Neuronal stem cell (in vitro differentiated cells): Measurements from ENCODE around the gene THUMPD3.

ENCODE experiments used
- DNase-seq: peaks from one replicate; pipeline ENCODE4 v3.0.0-alpha.2; 2013; ENCODE audit warnings: low spot score
- H2AFZ ChIP-seq: one replicate; pipeline ENCODE4 v1.6.1; 2013; ENCODE audit warnings: mild to moderate bottlenecking, low read length, inconsistent platforms
- H2AK5ac ChIP-seq: 2 replicates; pipeline ENCODE4 v1.6.1; 2013; ENCODE audit warnings: low read depth, mild to moderate bottlenecking, inconsistent platforms, low read length, moderate library complexity, mixed read lengths
- H2BK120ac ChIP-seq: 2 replicates; pipeline ENCODE4 v1.6.1; 2013; ENCODE audit warnings: low read depth, mild to moderate bottlenecking, inconsistent platforms, low read length, moderate library complexity, mixed read lengths
- H2BK12ac ChIP-seq: one replicate; pipeline ENCODE4 v1.6.1; 2013; ENCODE audit warnings: low read length, inconsistent platforms
- H2BK15ac ChIP-seq: 2 replicates; pipeline ENCODE4 v1.6.1; 2013; ENCODE audit warnings: mild to moderate bottlenecking, low read length, inconsistent platforms, mixed read lengths
- H2BK5ac ChIP-seq: one replicate; pipeline ENCODE4 v1.6.1; 2013; ENCODE audit warnings: inconsistent platforms, mild to moderate bottlenecking, low read length, moderate library complexity
- H3K14ac ChIP-seq: one replicate; pipeline ENCODE4 v1.6.1; 2013; ENCODE audit warnings: low read length, inconsistent platforms
- H3K18ac ChIP-seq: 2 replicates; pipeline ENCODE4 v1.6.1; 2013; ENCODE audit warnings: low read length, inconsistent platforms
- H3K23ac ChIP-seq: 2 replicates; pipeline ENCODE4 v1.6.1; 2013; ENCODE audit warnings: low read depth, mild to moderate bottlenecking, mixed read lengths, low read length, inconsistent platforms; ENCODE audit not compliant: poor library complexity
- H3K27ac ChIP-seq: replicated peaks from 3 replicates; pipeline ENCODE4 v1.5.1; 2013; ENCODE audit warnings: low read length, inconsistent platforms
- H3K27me3 ChIP-seq, 3 experiments: 2 replicates each; pipeline ENCODE4 v1.6.1; 2013; ENCODE audit warnings: low read length in 3 of 3, mild to moderate bottlenecking in 2 of 3, inconsistent platforms in 1 of 3, low read depth in 1 of 3, mixed read lengths in 1 of 3, moderate library complexity in 1 of 3; ENCODE audit not compliant: control insufficient read depth in 3 of 3, insufficient read depth in 3 of 3
- H3K36me3 ChIP-seq, 2 donors: replicated peaks in 1 of 2; 2 replicates each; pipeline ENCODE4 v1.6.1; 2013; ENCODE audit warnings: low read length in 2 of 2; ENCODE audit not compliant: control insufficient read depth in 2 of 2, insufficient read depth in 2 of 2
- H3K4ac ChIP-seq: 2 replicates; pipeline ENCODE4 v1.6.1; 2013; ENCODE audit warnings: inconsistent platforms, mild to moderate bottlenecking, low read length, moderate library complexity
- H3K4me1 ChIP-seq, 2 donors: 1 replicate in 1 of 2; 2 replicates in 1 of 2; pipeline ENCODE4 v1.6.1; 2013; ENCODE audit warnings: low read length in 2 of 2, low read depth in 1 of 2; ENCODE audit not compliant: control insufficient read depth in 2 of 2, insufficient read depth in 1 of 2
- H3K4me2 ChIP-seq: one replicate; pipeline ENCODE4 v1.6.1; 2013; ENCODE audit warnings: mild to moderate bottlenecking, low read length, inconsistent platforms; ENCODE audit not compliant: insufficient read depth, poor library complexity, severe bottlenecking
- H3K4me3 ChIP-seq, 2 donors: 2 replicates each; pipeline ENCODE4 v1.5.1; 2013; ENCODE audit warnings: low read length in 2 of 2, mild to moderate bottlenecking in 2 of 2, inconsistent platforms in 1 of 2, moderate library complexity in 1 of 2
- H3K79me1 ChIP-seq: one replicate; pipeline ENCODE4 v1.6.1; 2013; ENCODE audit warnings: low read depth, mild to moderate bottlenecking, inconsistent platforms, low read length, moderate library complexity
- H3K9ac ChIP-seq: one replicate; pipeline ENCODE4 v1.6.1; 2013; ENCODE audit warnings: mild to moderate bottlenecking, low read depth, low read length, inconsistent platforms; ENCODE audit not compliant: poor library complexity
- H3K9me3 ChIP-seq, 2 donors: replicated peaks in 1 of 2; 2 replicates each; pipeline versions ENCODE3 to v1.6.1; 2013; ENCODE audit warnings: low read length in 2 of 2, mild to moderate bottlenecking in 2 of 2, inconsistent platforms in 1 of 2, low read depth in 1 of 2, mixed read lengths in 1 of 2, moderate library complexity in 1 of 2; ENCODE audit not compliant: control insufficient read depth in 2 of 2, insufficient read depth in 1 of 2
- H4K8ac ChIP-seq: one replicate; pipeline ENCODE4 v1.6.1; 2013; ENCODE audit warnings: low read depth, mild to moderate bottlenecking, inconsistent platforms, low read length, moderate library complexity
- H4K91ac ChIP-seq: one replicate; pipeline ENCODE4 v1.6.1; 2013; ENCODE audit warnings: low read length, low read depth, mild to moderate bottlenecking, inconsistent platforms; ENCODE audit not compliant: poor library complexity
- WGBS, 2 donors: extraction: QIAGEN DNeasy Blood & Tissue Kit; methylation state at CpG; one replicate each; pipeline ENCODE4 v1.1.7; 2013; ENCODE audit warnings: missing lambda C conversion rate in 2 of 2, mixed read lengths in 1 of 2; ENCODE audit not compliant: insufficient read length in 2 of 2, insufficient replicate concordance in 1 of 2; ENCODE audit errors: extremely low coverage in 2 of 2; 5-methylcytosine and 5-hydroxymethylcytosine counted together

THUMPD3 gene

GRCh38 chr3:9386078-9386459 lies 23.2 kb downstream of the THUMPD3 start:
- no peak overlapping the region for H3K4me2 ChIP-seq
- H3K36me3 ChIP-seq = peaks cover 29 to 69% of the 10 kb centered on the region in 2 donors
- H3K9ac ChIP-seq = no peak overlapping the region
- no peak overlapping the region for H2AK5ac ChIP-seq
- H3K27me3 ChIP-seq = no peaks in the 10 kb centered on the region
- no peak overlapping the region for H3K4ac ChIP-seq
- no peaks in the 10 kb centered on the region for H3K9me3 ChIP-seq
- H3K79me1 ChIP-seq = no peaks in the 10 kb centered on the region
- H3K4me3 ChIP-seq = no peak overlapping the region
- H3K18ac ChIP-seq = no peak overlapping the region
- H4K8ac ChIP-seq = no peak overlapping the region
- no peak overlapping the region for H3K14ac ChIP-seq
- H2AFZ ChIP-seq = no peak overlapping the region
- no peak for DNase-seq
- H3K4me1 ChIP-seq = no peaks in the 10 kb centered on the region
- H2BK120ac ChIP-seq = no peak overlapping the region
- no peak overlapping the region for H3K23ac ChIP-seq
- no peak overlapping the region for H2BK15ac ChIP-seq
- no CpG with 5 or more reads among the region's 3 CpGs for WGBS, 2 donors
- H4K91ac ChIP-seq = no peak overlapping the region
- H3K27ac ChIP-seq = no peak overlapping the region
- H2BK5ac ChIP-seq = no peak overlapping the region
- H2BK12ac ChIP-seq = no peak overlapping the region

DNA sequence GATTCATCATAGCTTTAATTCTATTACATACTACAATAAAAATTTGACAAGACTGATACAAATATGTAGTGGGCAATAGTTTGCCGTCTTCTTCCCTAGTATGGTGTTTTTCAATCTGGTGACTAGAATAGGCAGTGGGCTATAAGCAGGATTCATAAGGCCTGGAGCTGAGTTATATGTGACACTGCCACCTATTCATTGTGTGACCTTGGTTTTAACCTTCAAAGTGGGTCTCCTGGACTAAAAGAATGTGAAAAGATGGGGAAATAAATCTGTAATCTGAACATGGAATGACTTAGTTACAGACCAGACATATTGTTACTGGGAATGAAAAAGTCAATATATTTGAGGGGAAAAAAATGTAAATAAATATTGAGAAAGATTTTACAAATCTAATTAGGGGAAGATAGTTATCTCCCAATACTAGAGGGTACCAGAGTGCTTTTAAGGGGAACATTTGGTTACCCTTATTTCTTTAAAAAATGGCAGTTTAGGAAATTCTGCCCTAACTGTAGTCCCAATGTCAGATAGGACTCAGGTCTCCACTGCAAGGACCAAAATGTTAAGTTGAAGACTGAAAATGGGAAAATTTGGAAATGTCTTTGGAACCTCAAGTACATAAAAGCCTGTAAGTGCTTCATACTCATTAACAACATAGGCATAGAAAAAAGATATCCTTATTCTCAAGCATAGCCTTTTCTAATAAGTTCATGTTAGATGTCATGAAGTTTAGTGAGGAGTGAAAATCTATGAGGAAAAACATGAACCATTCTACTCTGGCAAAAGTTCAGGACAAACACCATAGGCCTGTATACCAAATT lies 23.9 kb downstream of the THUMPD3 start:
- H3K36me3 ChIP-seq = peaks cover 33 to 75% of the 10 kb centered on the region in 2 donors
- no peak for DNase-seq

DNA sequence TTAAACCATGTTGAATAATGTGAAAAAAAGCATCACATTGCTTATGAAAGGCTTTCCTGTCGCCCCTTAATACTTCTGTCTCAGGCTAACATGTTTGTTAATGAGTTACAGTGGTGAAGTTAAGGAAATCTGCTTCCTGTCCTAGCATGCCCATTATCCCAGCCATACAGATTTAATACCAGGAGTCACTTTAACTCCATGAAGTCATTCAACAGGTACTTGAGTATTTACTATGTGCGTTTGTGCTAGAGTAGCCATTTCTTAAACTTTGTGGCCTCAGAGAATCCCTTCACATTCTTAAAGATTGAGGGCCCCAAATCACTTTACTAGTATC lies 24.4 kb downstream of the THUMPD3 start:
- Histone ChIP-seq H3K18ac (no peak overlapping the region), H3K27me3 (no peaks in the 10 kb centered on the region), H3K4me1 (no peaks in the 10 kb centered on the region), H2BK15ac (no peak overlapping the region), H3K4ac (no peak overlapping the region), H3K36me3 (peaks cover 33 to 81% of the 10 kb centered on the region in 2 donors), H3K14ac (no peak overlapping the region), H2AK5ac (no peak overlapping the region), H4K91ac (no peak overlapping the region), H3K79me1 (no peaks in the 10 kb centered on the region), H2BK120ac (no peak overlapping the region), H2BK5ac (no peak overlapping the region), H2AFZ (no peak overlapping the region), H3K4me3 (no peak overlapping the region), H3K23ac (no peak overlapping the region), H2BK12ac (no peak overlapping the region), H4K8ac (no peak overlapping the region), H3K9ac (no peak overlapping the region), H3K9me3 (no peaks in the 10 kb centered on the region), H3K27ac (no peak overlapping the region), H3K4me2 (no peak overlapping the region)
- WGBS, 2 donors = no CpG with 5 or more reads among the region's 2 CpGs
- no peak for DNase-seq

More for the DNA sequence above, 23.9 kb downstream of the THUMPD3 start:
- no peaks in the 10 kb centered on the region for H3K4me1 ChIP-seq
- H3K14ac ChIP-seq = no peak overlapping the region
- no peak overlapping the region for H2AK5ac ChIP-seq
- H3K9ac ChIP-seq = no peak overlapping the region
- H3K4me2 ChIP-seq = no peak overlapping the region
- H3K4me3 ChIP-seq = no peak overlapping the region
- H4K91ac ChIP-seq = no peak overlapping the region
- H3K18ac ChIP-seq = no peak overlapping the region
- H3K79me1 ChIP-seq = no peaks in the 10 kb centered on the region
- no peak overlapping the region for H2BK15ac ChIP-seq
- no peak overlapping the region for H4K8ac ChIP-seq
- H2BK12ac ChIP-seq = no peak overlapping the region
- no peak overlapping the region for H3K27ac ChIP-seq
- no peak overlapping the region for H3K4ac ChIP-seq
- WGBS, 2 donors = no CpG with 5 or more reads among the region's 1 CpG
- H2BK5ac ChIP-seq = no peak overlapping the region
- H2AFZ ChIP-seq = no peak overlapping the region
- H2BK120ac ChIP-seq = no peak overlapping the region
- H3K27me3 ChIP-seq = no peaks in the 10 kb centered on the region
- no peak overlapping the region for H3K23ac ChIP-seq
- H3K9me3 ChIP-seq = no peaks in the 10 kb centered on the region

GRCh38 chr3:9388142-9388541 lies 25.3 kb downstream of the THUMPD3 start:
- H3K79me1 ChIP-seq = no peaks in the 10 kb centered on the region

More at GRCh38 chr3:9388142-9388541, 25.3 kb downstream of the THUMPD3 start:
- Histone ChIP-seq H4K91ac (no peak overlapping the region), H2BK12ac (no peak overlapping the region), H2AK5ac (no peak overlapping the region), H3K23ac (no peak overlapping the region), H3K4me3 (no peak overlapping the region), H3K4me1 (peaks cover 0 to 3% of the 10 kb centered on the region in 2 donors), H3K36me3 (peaks cover 33 to 89% of the 10 kb centered on the region in 2 donors), H2BK15ac (no peak overlapping the region), H3K18ac (no peak overlapping the region), H3K4me2 (no peak overlapping the region), H2BK120ac (no peak overlapping the region), H2AFZ (no peak overlapping the region), H3K9me3 (no peaks in the 10 kb centered on the region), H4K8ac (no peak overlapping the region), H3K4ac (no peak overlapping the region), H3K27ac (no peak overlapping the region), H3K14ac (no peak overlapping the region), H2BK5ac (no peak overlapping the region), H3K9ac (no peak overlapping the region), H3K27me3 (no peaks in the 10 kb centered on the region)
- no peak for DNase-seq
- no CpG with 5 or more reads among the region's 2 CpGs for WGBS, 2 donors
